ENCODE results near the gene GLCE. TPM values are rescaled to one million over a fixed set of nuclear protein-coding genes. Genes with fewer than 3 reads are reported as not detected.

GLCE gene
- total RNA-seq, 1 experiment from 2014 or later, result 7.5 TPM

- POLR2A ChIA-PET, result interaction anchor here (1.2 kb wide), 2 partner anchors 9 to 20 kb away, joined by 4 to 6 read pairs; no protein-coding TSS in a partner anchor
- intact Hi-C loops (cut with micrococcal nuclease), result no loop called here
- Mint-ChIP-seq H3K27me3 (ENCODE audit: insufficient read depth, unreplicated experiment) (no peaks in the 10 kb centered on the region), H3K9me3 (ENCODE audit: unreplicated experiment) (no peaks in the 10 kb centered on the region), H3K27ac (ENCODE audit: low read depth, unreplicated experiment) (no peak overlapping the region), H3K4me3 (ENCODE audit: unreplicated experiment) (no peak overlapping the region), H3K36me3 (ENCODE audit: insufficient read depth, unreplicated experiment) (no peaks in the 10 kb centered on the region), H3K4me1 (ENCODE audit: insufficient read depth, unreplicated experiment) (peaks cover 21% of the 10 kb centered on the region)
- CTCF ChIA-PET, result interaction anchor here (0.5 to 0.7 kb wide), 2 partner anchors 64 to 147 kb away, joined by 3 read pairs; no protein-coding TSS in a partner anchor
- TF ChIP-seq CTCF (IDR thresholded peaks at IDR 0.05; ENCODE audit: unreplicated experiment), result no peak
- DNase-seq (ENCODE audit: unreplicated experiment), result no peak
- no TSS peak for BruUV-seq (replicated peaks)
Observed at GRCh38 chr15:69236505-69236904, 76.1 kb downstream of the GLCE start.

- ChIA-PET POLR2A (interaction anchor here (1.1 kb wide), 1 partner anchor 193 kb away, joined by 3 read pairs; no protein-coding TSS in a partner anchor), CTCF (interaction anchor here (0.6 to 0.9 kb wide), 2 partner anchors 27 to 684 kb away, joined by 3 to 4 read pairs; no protein-coding TSS in a partner anchor)
- Mint-ChIP-seq H3K9me3 (ENCODE audit: unreplicated experiment) (no peaks in the 10 kb centered on the region), H3K4me3 (ENCODE audit: unreplicated experiment) (no peak overlapping the region), H3K27ac (ENCODE audit: low read depth, unreplicated experiment) (no peak overlapping the region), H3K4me1 (ENCODE audit: insufficient read depth, unreplicated experiment) (peaks cover 12% of the 10 kb centered on the region), H3K27me3 (ENCODE audit: insufficient read depth, unreplicated experiment) (no peaks in the 10 kb centered on the region), H3K36me3 (ENCODE audit: insufficient read depth, unreplicated experiment) (no peaks in the 10 kb centered on the region)
- TF ChIP-seq CTCF (IDR thresholded peaks at IDR 0.05; ENCODE audit: unreplicated experiment), result no peak
- DNase-seq (ENCODE audit: unreplicated experiment), result no peak
- intact Hi-C loops (cut with micrococcal nuclease), result no loop called here
- BruUV-seq (replicated peaks), result no TSS peak
Observed at GRCh38 chr15:69237718-69238117, 77.3 kb downstream of the GLCE start.

GRCh38 chr15:69244798-69245197 is 84.4 kb downstream of the GLCE start:
- Mint-ChIP-seq H3K4me1 (ENCODE audit: insufficient read depth, unreplicated experiment) (no peaks in the 10 kb centered on the region), H3K9me3 (ENCODE audit: unreplicated experiment) (no peaks in the 10 kb centered on the region), H3K27ac (ENCODE audit: low read depth, unreplicated experiment) (no peak overlapping the region), H3K4me3 (ENCODE audit: unreplicated experiment) (no peak overlapping the region), H3K36me3 (ENCODE audit: insufficient read depth, unreplicated experiment) (no peaks in the 10 kb centered on the region), H3K27me3 (ENCODE audit: insufficient read depth, unreplicated experiment) (no peaks in the 10 kb centered on the region)
- intact Hi-C loops (cut with micrococcal nuclease), result no loop called here
- ChIA-PET CTCF (no interaction called here), POLR2A (interaction anchor here (2.2 kb wide), 1 partner anchor 84 kb away, joined by 9 read pairs; the partner anchor contains the start of gene GLCE)
- no peak for TF ChIP-seq CTCF (IDR thresholded peaks at IDR 0.05; ENCODE audit: unreplicated experiment)
- no TSS peak for BruUV-seq (replicated peaks)
- DNase-seq (ENCODE audit: unreplicated experiment), result no peak

GRCh38 chr15:69253156-69253555 is 92.7 kb downstream of the GLCE start:
- H3K4me3 Mint-ChIP-seq (ENCODE audit: unreplicated experiment), result peak overlapping the region; percentile 61
- H3K36me3 Mint-ChIP-seq (ENCODE audit: insufficient read depth, unreplicated experiment), result no peaks in the 10 kb centered on the region
- no peaks in the 10 kb centered on the region for H3K9me3 Mint-ChIP-seq (ENCODE audit: unreplicated experiment)
- intact Hi-C loops (cut with micrococcal nuclease), result no loop called here
- peak; percentile 93 for DNase-seq (ENCODE audit: unreplicated experiment)
- peak overlapping the region; percentile 89 for H3K27ac Mint-ChIP-seq (ENCODE audit: low read depth, unreplicated experiment)
- H3K4me1 Mint-ChIP-seq (ENCODE audit: insufficient read depth, unreplicated experiment), result peaks cover 19% of the 10 kb centered on the region
- no peaks in the 10 kb centered on the region for H3K27me3 Mint-ChIP-seq (ENCODE audit: insufficient read depth, unreplicated experiment)
- BruUV-seq (replicated peaks), result no TSS peak
- CTCF ChIA-PET, result interaction anchor here (0.6 kb wide), 1 partner anchor 92 kb away, joined by 3 read pairs; no protein-coding TSS in a partner anchor
- POLR2A ChIA-PET, result interaction anchor here (0.7 to 1.2 kb wide), 3 partner anchors 27 to 132 kb away, joined by 3 to 4 read pairs (median 4); partner anchors contain the start of gene GLCE
- TF ChIP-seq CTCF (IDR thresholded peaks at IDR 0.05; ENCODE audit: unreplicated experiment), result no peak

Data from MCF 10A (cell line).